HG02798 (cell line): Measurements from ENCODE around the gene FAM135A.
A peak's percentile ranks its signal among the peaks of the same experiment; 100 is the strongest.
"Not testable (repeated sequence)": the region's sequence is repeated elsewhere in the genome, so short reads cannot be mapped to it uniquely, and the experiment has no call there.

Experiments
- ATAC-seq: cut with Tn5 transposase; IDR thresholded peaks from one replicate; pipeline ENCODE4 v1.9.1; 2021; ENCODE audit warnings: mild to moderate bottlenecking; ENCODE audit not compliant: unreplicated experiment, poor library complexity

Gene FAM135A

GRCh38 chr6:70395301-70395672 lies 18.0 kb upstream of the FAM135A start:
- no peak for ATAC-seq

- no peak for ATAC-seq
Observed at GRCh38 chr6:70396163-70396562, 17.1 kb upstream of the FAM135A start.

GRCh38 chr6:70396796-70397729 lies 16.2 kb upstream of the FAM135A start:
- no peak for ATAC-seq

GRCh38 chr6:70398783-70399728 lies 14.3 kb upstream of the FAM135A start:
- ATAC-seq = no peak

GRCh38 chr6:70404658-70405057 lies 8.7 kb upstream of the FAM135A start:
- no peak for ATAC-seq

- ATAC-seq = no peak
Observed at GRCh38 chr6:70409216-70409615, 4.1 kb upstream of the FAM135A start.

- no peak for ATAC-seq
Observed at GRCh38 chr6:70411542-70412251, 1.6 kb upstream of the FAM135A start.

GRCh38 chr6:70412252-70413113 lies 825 bp upstream of the FAM135A start:
- ATAC-seq = peak; percentile 21

- ATAC-seq = no peak
Observed at GRCh38 chr6:70413992-70414494, 735 bp downstream of the FAM135A start.

- no peak for ATAC-seq
Observed at GRCh38 chr6:70414813-70415212, 1.5 kb downstream of the FAM135A start.

GRCh38 chr6:70415247-70415646 lies 1.9 kb downstream of the FAM135A start:
- no peak for ATAC-seq

GRCh38 chr6:70415660-70416059 lies 2.4 kb downstream of the FAM135A start:
- no peak for ATAC-seq

- no peak for ATAC-seq
Observed at GRCh38 chr6:70421509-70421908, 8.2 kb downstream of the FAM135A start.

- no peak for ATAC-seq
Observed at GRCh38 chr6:70423189-70424134, 10.2 kb downstream of the FAM135A start.

- no peak for ATAC-seq
Observed at GRCh38 chr6:70424291-70424690, 11.0 kb downstream of the FAM135A start.

GRCh38 chr6:70436320-70436719 lies 23.0 kb downstream of the FAM135A start:
- no peak for ATAC-seq

- ATAC-seq = no peak
Observed at GRCh38 chr6:70445001-70445400, 31.7 kb downstream of the FAM135A start.

- ATAC-seq = not testable (repeated sequence)
Observed at GRCh38 chr6:70447343-70448070, 34.2 kb downstream of the FAM135A start.
